ENCODE data around the gene ABI3BP. TPM values are rescaled to one million over a fixed set of nuclear protein-coding genes. Genes with fewer than 3 reads are reported as not detected.

The ABI3BP gene
- polyA plus RNA-seq, 1 experiment: 16.3 TPM

DNA sequence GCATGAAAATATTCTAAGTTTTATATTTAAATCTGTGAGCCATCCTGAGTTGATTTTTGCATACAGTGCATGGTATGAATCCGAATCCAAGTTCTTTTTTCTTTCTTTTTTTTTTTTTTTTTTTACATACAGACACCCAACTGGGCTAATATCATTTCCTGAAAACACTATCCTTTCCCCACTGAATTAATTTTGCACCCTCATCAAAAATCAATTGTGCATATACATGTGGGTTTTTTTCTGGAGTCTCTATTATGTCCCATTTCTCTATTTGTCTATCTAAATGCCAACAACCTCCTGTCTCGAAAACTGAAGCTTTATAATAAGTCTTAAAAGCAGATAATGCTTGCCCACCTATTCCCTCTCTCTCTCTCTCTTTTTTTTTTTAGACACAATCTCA lies 5.9 kb upstream of the ABI3BP start:
- Histone ChIP-seq H3K4me3 (ENCODE audit: low read depth, low read length) (no peak overlapping the region), H3K27me3 (ENCODE audit: control insufficient read depth, insufficient read depth, low read length) (no peaks in the 10 kb centered on the region), H3K36me3 (ENCODE audit: control insufficient read depth, insufficient read depth, low read length) (no peaks in the 10 kb centered on the region)
- ChIA-PET CTCF (no interaction called here), POLR2A (no interaction called here)
- no peak for DNase-seq (ENCODE audit: low read depth)
- TF ChIP-seq CTCF (IDR thresholded peaks at IDR 0.05; ENCODE audit: insufficient read depth, low read depth, low read length): no peak

GRCh38 chr3:100994809-100995208 lies 1.6 kb upstream of the ABI3BP start:
- CTCF ChIA-PET: interaction anchor here (1.2 kb wide), 2 partner anchors 16 to 201 kb away, joined by 3 read pairs; no protein-coding TSS in a partner anchor
- Histone ChIP-seq H3K27me3 (ENCODE audit: control insufficient read depth, insufficient read depth, low read length) (no peaks in the 10 kb centered on the region), H3K4me3 (ENCODE audit: low read depth, low read length) (no peak overlapping the region), H3K36me3 (ENCODE audit: control insufficient read depth, insufficient read depth, low read length) (no peaks in the 10 kb centered on the region)
- POLR2A ChIA-PET: no interaction called here
- TF ChIP-seq CTCF (IDR thresholded peaks at IDR 0.05; ENCODE audit: insufficient read depth, low read depth, low read length): no peak
- no peak for DNase-seq (ENCODE audit: low read depth)

- no peak for TF ChIP-seq CTCF (IDR thresholded peaks at IDR 0.05; ENCODE audit: insufficient read depth, low read depth, low read length)
- no peaks in the 10 kb centered on the region for H3K36me3 ChIP-seq (ENCODE audit: control insufficient read depth, insufficient read depth, low read length)
- POLR2A ChIA-PET: no interaction called here
- no peak overlapping the region for H3K4me3 ChIP-seq (ENCODE audit: low read depth, low read length)
- DNase-seq (ENCODE audit: low read depth): no peak
- no peaks in the 10 kb centered on the region for H3K27me3 ChIP-seq (ENCODE audit: control insufficient read depth, insufficient read depth, low read length)
- CTCF ChIA-PET: interaction anchor here (1.2 kb wide), 1 partner anchor 202 kb away, joined by 3 read pairs; no protein-coding TSS in a partner anchor
Observed at GRCh38 chr3:100994187-100994586, 966 bp upstream of the ABI3BP start.

GRCh38 chr3:100992231-100993012 lies 799 bp downstream of the ABI3BP start:
- ChIA-PET POLR2A (no interaction called here), CTCF (interaction anchor here (0.9 to 1.3 kb wide), 2 partner anchors 10 to 18 kb away, joined by 3 read pairs; no protein-coding TSS in a partner anchor)
- DNase-seq (ENCODE audit: low read depth): no peak
- peak overlapping the region; percentile 44 for H3K4me3 ChIP-seq (ENCODE audit: low read depth, low read length)
- no peak for TF ChIP-seq CTCF (IDR thresholded peaks at IDR 0.05; ENCODE audit: insufficient read depth, low read depth, low read length)
- H3K27me3 ChIP-seq (ENCODE audit: control insufficient read depth, insufficient read depth, low read length): no peaks in the 10 kb centered on the region
- H3K36me3 ChIP-seq (ENCODE audit: control insufficient read depth, insufficient read depth, low read length): no peaks in the 10 kb centered on the region

DNA sequence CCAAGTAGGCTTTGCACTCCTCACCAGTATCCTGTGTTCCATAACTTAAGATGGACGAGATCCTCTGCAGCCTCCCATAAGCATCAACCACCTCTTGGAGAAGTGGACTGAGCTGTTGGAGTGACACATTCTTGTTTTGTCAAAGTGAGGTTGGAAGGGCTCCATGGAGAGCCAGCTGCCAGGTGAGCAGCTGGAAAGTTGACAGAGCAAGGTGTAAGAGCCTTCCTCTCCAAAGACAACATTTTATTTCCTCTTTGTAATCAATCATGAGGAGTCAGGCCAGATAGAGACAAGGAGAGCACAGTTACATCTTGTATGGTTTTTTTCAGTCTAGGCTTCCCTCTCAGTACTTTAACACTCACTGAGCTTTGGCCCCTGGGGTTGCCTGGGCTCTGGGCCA lies 5.1 kb downstream of the ABI3BP start:
- ChIA-PET POLR2A (no interaction called here), CTCF (no interaction called here)
- no peak for DNase-seq (ENCODE audit: low read depth)
- H3K36me3 ChIP-seq (ENCODE audit: control insufficient read depth, insufficient read depth, low read length): no peaks in the 10 kb centered on the region
- no peak for TF ChIP-seq CTCF (IDR thresholded peaks at IDR 0.05; ENCODE audit: insufficient read depth, low read depth, low read length)
- H3K27me3 ChIP-seq (ENCODE audit: control insufficient read depth, insufficient read depth, low read length): no peaks in the 10 kb centered on the region
- no peak overlapping the region for H3K4me3 ChIP-seq (ENCODE audit: low read depth, low read length)

All from BJ (cell line).